ENCODE results near the gene DNPH1. TPM values are rescaled to one million over a fixed set of nuclear protein-coding genes. Genes with fewer than 3 reads are reported as not detected.
A peak's percentile ranks its signal among the peaks of the same experiment; 100 is the strongest.

The DNPH1 gene
- total RNA-seq, 1 donor from 2014 or later = 57.5 TPM

DNA sequence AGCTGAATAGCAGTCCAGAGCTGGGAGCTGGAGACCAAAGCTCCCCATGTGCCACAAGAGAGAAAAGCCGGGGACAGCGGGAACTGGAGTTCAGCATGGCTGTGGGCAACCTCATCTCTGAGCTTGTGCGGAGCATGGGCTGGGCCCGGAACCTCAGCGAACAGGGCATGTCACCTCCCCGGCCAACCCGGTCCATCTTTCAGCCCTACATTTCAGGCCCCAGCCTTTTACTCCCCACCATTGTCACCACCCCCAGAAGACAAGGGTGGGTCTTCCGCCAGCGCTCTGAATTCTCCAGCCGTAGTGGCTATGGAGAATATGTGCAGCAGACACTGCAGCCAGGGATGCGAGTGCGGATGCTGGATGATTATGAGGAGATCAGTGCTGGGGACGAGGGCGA, 43.3 kb downstream of the DNPH1 start:
- TF ChIP-seq, protein P1, sequence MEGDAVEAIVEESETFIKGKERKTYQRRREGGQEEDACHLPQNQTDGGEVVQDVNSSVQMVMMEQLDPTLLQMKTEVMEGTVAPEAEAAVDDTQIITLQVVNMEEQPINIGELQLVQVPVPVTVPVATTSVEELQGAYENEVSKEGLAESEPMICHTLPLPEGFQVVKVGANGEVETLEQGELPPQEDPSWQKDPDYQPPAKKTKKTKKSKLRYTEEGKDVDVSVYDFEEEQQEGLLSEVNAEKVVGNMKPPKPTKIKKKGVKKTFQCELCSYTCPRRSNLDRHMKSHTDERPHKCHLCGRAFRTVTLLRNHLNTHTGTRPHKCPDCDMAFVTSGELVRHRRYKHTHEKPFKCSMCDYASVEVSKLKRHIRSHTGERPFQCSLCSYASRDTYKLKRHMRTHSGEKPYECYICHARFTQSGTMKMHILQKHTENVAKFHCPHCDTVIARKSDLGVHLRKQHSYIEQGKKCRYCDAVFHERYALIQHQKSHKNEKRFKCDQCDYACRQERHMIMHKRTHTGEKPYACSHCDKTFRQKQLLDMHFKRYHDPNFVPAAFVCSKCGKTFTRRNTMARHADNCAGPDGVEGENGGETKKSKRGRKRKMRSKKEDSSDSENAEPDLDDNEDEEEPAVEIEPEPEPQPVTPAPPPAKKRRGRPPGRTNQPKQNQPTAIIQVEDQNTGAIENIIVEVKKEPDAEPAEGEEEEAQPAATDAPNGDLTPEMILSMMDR (IDR thresholded peaks at IDR 0.05) = no peak
- Mint-ChIP-seq H3K36me3 (ENCODE audit: low read depth) (peaks cover 66% of the 10 kb centered on the region), H3K9me3 (no peaks in the 10 kb centered on the region), H3K27ac (no peak overlapping the region), H3K4me1 (peaks cover 37% of the 10 kb centered on the region), H3K4me3 (no peak overlapping the region), H3K27me3 (no peaks in the 10 kb centered on the region)
- ChIA-PET CTCF (no interaction called here), POLR2A (no interaction called here)
- intact Hi-C loops (cut with micrococcal nuclease) = no loop called here
- ATAC-seq (ENCODE audit: low read depth) = no peak
- no peak for DNase-seq

DNA sequence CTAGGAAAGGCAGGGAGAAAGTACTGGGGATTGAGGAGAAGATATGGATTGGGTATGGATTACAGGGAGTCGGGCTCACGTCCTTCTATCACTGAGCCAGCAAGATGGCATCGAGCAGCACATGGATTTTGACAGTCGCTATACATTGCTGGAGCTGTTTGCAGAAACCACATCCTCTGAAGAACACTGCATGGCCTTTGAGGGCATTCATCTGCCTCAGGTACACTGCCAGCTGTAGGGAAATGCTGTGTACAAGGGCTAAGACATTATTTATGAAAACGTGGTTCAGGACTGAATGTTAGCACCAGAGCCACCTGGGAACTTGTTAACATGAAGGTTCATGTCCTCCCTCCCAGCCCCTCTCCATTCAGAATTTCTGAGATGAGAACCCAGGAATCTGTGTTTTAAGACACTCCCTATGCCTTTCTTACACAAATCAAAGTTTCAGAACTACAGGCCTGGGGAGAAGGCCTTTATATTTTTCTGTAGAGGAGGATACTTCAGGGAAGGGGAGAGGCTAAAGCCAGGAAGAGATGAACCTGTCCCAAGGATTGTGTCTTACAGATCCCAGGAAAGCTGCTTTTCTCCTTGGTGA, 43.8 kb downstream of the DNPH1 start:
- no peak overlapping the region for H3K27ac Mint-ChIP-seq
- no peaks in the 10 kb centered on the region for H3K9me3 Mint-ChIP-seq
- ChIA-PET POLR2A (no interaction called here), CTCF (no interaction called here)
- TF ChIP-seq, protein P1 (IDR thresholded peaks at IDR 0.05) = no peak
- no peak overlapping the region for H3K4me3 Mint-ChIP-seq
- intact Hi-C loops (cut with micrococcal nuclease) = no loop called here
- H3K4me1 Mint-ChIP-seq = peaks cover 35% of the 10 kb centered on the region
- ATAC-seq (ENCODE audit: low read depth) (no peak), DNase-seq (no peak)
- peaks cover 63% of the 10 kb centered on the region for H3K36me3 Mint-ChIP-seq (ENCODE audit: low read depth)
- H3K27me3 Mint-ChIP-seq = no peaks in the 10 kb centered on the region

- H3K27ac Mint-ChIP-seq = no peak overlapping the region
- no peak overlapping the region for H3K4me3 Mint-ChIP-seq
- H3K27me3 Mint-ChIP-seq = no peaks in the 10 kb centered on the region
- intact Hi-C loops (cut with micrococcal nuclease) = loop anchor here (5.0 kb wide), 1 partner anchor 1637 kb away; the partner anchor contains the start of gene FOXP4
- CTCF ChIA-PET = no interaction called here
- POLR2A ChIA-PET = no interaction called here
- H3K9me3 Mint-ChIP-seq = no peaks in the 10 kb centered on the region
- H3K36me3 Mint-ChIP-seq (ENCODE audit: low read depth) = peaks cover 58% of the 10 kb centered on the region
- peaks cover 35% of the 10 kb centered on the region for H3K4me1 Mint-ChIP-seq
- TF ChIP-seq, protein P1 (IDR thresholded peaks at IDR 0.05) = no peak
- ATAC-seq (ENCODE audit: low read depth) (no peak), DNase-seq (no peak)
Observed at GRCh38 chr6:43184268-43184985, 44.9 kb downstream of the DNPH1 start.

DNA sequence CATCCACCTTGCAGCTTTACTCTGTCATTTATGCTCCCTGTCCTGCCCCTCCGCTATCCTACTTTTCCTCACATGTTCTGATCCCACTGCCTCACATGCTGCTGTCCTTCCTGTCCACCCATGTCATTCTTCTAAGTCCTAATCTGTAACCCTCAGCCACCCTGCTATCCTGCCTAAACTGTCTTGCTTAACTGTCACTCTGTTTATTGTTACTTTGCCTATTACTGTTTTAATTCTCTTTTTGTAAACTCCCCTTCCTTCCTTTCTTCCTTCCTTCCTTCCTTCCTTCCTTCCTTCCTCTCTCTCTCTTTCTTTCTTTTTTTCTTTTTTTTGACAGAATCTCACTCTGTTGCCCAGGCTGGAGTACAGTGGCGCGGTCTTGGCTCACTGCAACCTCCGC, 45.8 kb downstream of the DNPH1 start:
- no peaks in the 10 kb centered on the region for H3K9me3 Mint-ChIP-seq
- POLR2A ChIA-PET = interaction anchor here (0.5 to 3.7 kb wide), 7 partner anchors 11 to 334 kb away, joined by 3 to 35 read pairs (median 5); partner anchors contain the start of genes KLC4, MRPL2, POLR1C and YIPF3
- peaks cover 35% of the 10 kb centered on the region for H3K4me1 Mint-ChIP-seq
- H3K27ac Mint-ChIP-seq = no peak overlapping the region
- H3K27me3 Mint-ChIP-seq = no peaks in the 10 kb centered on the region
- intact Hi-C loops (cut with micrococcal nuclease) = loop anchor here (5.0 kb wide), 1 partner anchor 1636 kb away; the partner anchor contains the start of gene FOXP4
- no peak for DNase-seq
- H3K36me3 Mint-ChIP-seq (ENCODE audit: low read depth) = peaks cover 64% of the 10 kb centered on the region
- TF ChIP-seq, protein P1 (IDR thresholded peaks at IDR 0.05) = no peak
- CTCF ChIA-PET = no interaction called here
- ATAC-seq (ENCODE audit: low read depth) = no peak
- H3K4me3 Mint-ChIP-seq = peak overlapping the region; percentile 94
